Activated CD8-positive, alpha-beta T cell treated with anti-CD3 and anti-CD28 coated beads for 36 hours (primary cell): ENCODE measurements around the gene ERICH2. TPM values are rescaled to one million over a fixed set of nuclear protein-coding genes. Genes with fewer than 3 reads are reported as not detected.

Experiments
- ATAC-seq: fragments of 200-7000 bp; cut with Tn5 transposase; one replicate; pipeline ENCODE4 v1.10.0; 2021; ENCODE audit warnings: mild to moderate bottlenecking, moderate library complexity
- CTCF ChIA-PET: fragments of 350-600 bp; sonication (Branson Sonifier 250); formaldehyde crosslinking; loops from one replicate; lab custom pipeline; 2021; ENCODE audit warnings: antibody characterized with exemption; lab: Charles Lee
- POLR2A ChIA-PET: fragments of 350-600 bp; sonication (Branson Sonifier 250); formaldehyde crosslinking; loops from one replicate; lab custom pipeline; 2021; ENCODE audit warnings: antibody characterized with exemption; lab: Charles Lee
- DNase-seq: peaks from one replicate; pipeline ENCODE4 v3.0.0-alpha.2; 2020
- H3K27ac Mint-ChIP-seq: one replicate; pipeline ENCODE4 v1.8.0; 2021; ENCODE audit warnings: mild to moderate bottlenecking, mixed read lengths
- H3K27me3 Mint-ChIP-seq: one replicate; pipeline ENCODE4 v1.8.0; 2021; ENCODE audit warnings: mixed read lengths
- H3K36me3 Mint-ChIP-seq: one replicate; pipeline ENCODE4 v1.8.0; 2021; ENCODE audit warnings: low read depth, mixed read lengths
- H3K4me1 Mint-ChIP-seq: one replicate; pipeline ENCODE4 v1.8.0; 2021; ENCODE audit warnings: low read depth, mixed read lengths
- H3K4me3 Mint-ChIP-seq: one replicate; pipeline ENCODE4 v1.8.0; 2021; ENCODE audit warnings: mild to moderate bottlenecking, moderate library complexity, mixed read lengths
- H3K9me3 Mint-ChIP-seq: one replicate; pipeline ENCODE4 v1.8.0; 2021; ENCODE audit warnings: mixed read lengths
- CTCF ChIP-seq: fragments of 200-600 bp; IDR thresholded peaks from one replicate; pipeline ENCODE4 v1.8.0; 2022; ENCODE audit warnings: antibody characterized with exemption, mild to moderate bottlenecking
- intact Hi-C: fragments of 100-400 bp; cut with micrococcal nuclease; formaldehyde crosslinking; loops from one replicate; pipeline ENCODE4 v1.10.0; 2022
- total RNA-seq, 2 experiments: library from RNA; stranded (reverse); gene quantifications; one replicate each; pipeline ENCODE4 v1.2.3, GENCODE V29; 2021

ERICH2 gene
- total RNA-seq, 2 experiments from 2014 or later = not detected

GRCh38 chr2:170824526-170825015, 54.4 kb downstream of the ERICH2 start:
- POLR2A ChIA-PET = no interaction called here
- CTCF ChIA-PET = interaction anchor here (0.9 to 3.8 kb wide), 4 partner anchors 12 to 415 kb away, joined by 3 to 24 read pairs (median 4); no protein-coding TSS in a partner anchor
- H3K36me3 Mint-ChIP-seq = no peaks in the 10 kb centered on the region
- peaks cover 66% of the 10 kb centered on the region for H3K27me3 Mint-ChIP-seq
- ATAC-seq (no peak), DNase-seq (no peak)
- intact Hi-C loops = loop anchor here (2.0 kb wide), 1 partner anchor 48 kb away; no protein-coding TSS in a partner anchor
- no peak for TF ChIP-seq CTCF
- no peak overlapping the region for H3K4me3 Mint-ChIP-seq
- no peaks in the 10 kb centered on the region for H3K9me3 Mint-ChIP-seq
- no peak overlapping the region for H3K27ac Mint-ChIP-seq
- peaks cover 25% of the 10 kb centered on the region for H3K4me1 Mint-ChIP-seq

GRCh38 chr2:170827841-170828532, 57.8 kb downstream of the ERICH2 start:
- CTCF ChIA-PET = interaction anchor here (1.6 to 3.8 kb wide), 2 partner anchors 15 to 45 kb away, joined by 8 to 24 read pairs; no protein-coding TSS in a partner anchor
- POLR2A ChIA-PET = no interaction called here
- Mint-ChIP-seq H3K4me3 (no peak overlapping the region), H3K36me3 (no peaks in the 10 kb centered on the region), H3K27me3 (peaks cover 49% of the 10 kb centered on the region), H3K9me3 (no peaks in the 10 kb centered on the region), H3K4me1 (no peaks in the 10 kb centered on the region), H3K27ac (no peak overlapping the region)
- DNase-seq = no peak
- no peak for TF ChIP-seq CTCF
- ATAC-seq = no peak
- intact Hi-C loops = no loop called here

GRCh38 chr2:170828533-170828916, 58.3 kb downstream of the ERICH2 start:
- intact Hi-C loops = no loop called here
- H3K36me3 Mint-ChIP-seq = no peaks in the 10 kb centered on the region
- peaks cover 47% of the 10 kb centered on the region for H3K27me3 Mint-ChIP-seq
- no peak for ATAC-seq
- H3K9me3 Mint-ChIP-seq = no peaks in the 10 kb centered on the region
- DNase-seq = no peak
- no peak for TF ChIP-seq CTCF
- H3K4me1 Mint-ChIP-seq = no peaks in the 10 kb centered on the region
- no peak overlapping the region for H3K4me3 Mint-ChIP-seq
- H3K27ac Mint-ChIP-seq = no peak overlapping the region
- ChIA-PET POLR2A (no interaction called here), CTCF (no interaction called here)

GRCh38 chr2:170829036-170829435, 58.9 kb downstream of the ERICH2 start:
- H3K36me3 Mint-ChIP-seq = no peaks in the 10 kb centered on the region
- H3K9me3 Mint-ChIP-seq = no peaks in the 10 kb centered on the region
- no peak for TF ChIP-seq CTCF
- intact Hi-C loops = no loop called here
- no peak overlapping the region for H3K27ac Mint-ChIP-seq
- ChIA-PET CTCF (no interaction called here), POLR2A (no interaction called here)
- no peaks in the 10 kb centered on the region for H3K4me1 Mint-ChIP-seq
- H3K27me3 Mint-ChIP-seq = peaks cover 42% of the 10 kb centered on the region
- ATAC-seq (no peak), DNase-seq (no peak)
- H3K4me3 Mint-ChIP-seq = no peak overlapping the region

- no peak for TF ChIP-seq CTCF
- ATAC-seq = no peak
- no peak for DNase-seq
- no peaks in the 10 kb centered on the region for H3K9me3 Mint-ChIP-seq
- H3K27me3 Mint-ChIP-seq = peaks cover 31% of the 10 kb centered on the region
- no peak overlapping the region for H3K27ac Mint-ChIP-seq
- ChIA-PET POLR2A (no interaction called here), CTCF (interaction anchor here (1.2 kb wide), 1 partner anchor 505 kb away, joined by 3 read pairs; no protein-coding TSS in a partner anchor)
- intact Hi-C loops = no loop called here
- no peaks in the 10 kb centered on the region for H3K36me3 Mint-ChIP-seq
- no peaks in the 10 kb centered on the region for H3K4me1 Mint-ChIP-seq
- H3K4me3 Mint-ChIP-seq = no peak overlapping the region
Observed at GRCh38 chr2:170830166-170830565, 60.0 kb downstream of the ERICH2 start.
